NCI-H2196 treated with DMSO at 0.1 percent for 48 hours (cell line): Measurements from ENCODE around the gene ARHGAP24.

Experiments
- DNase-seq: peaks from one replicate; lab custom pipeline; 2025; ENCODE audit not compliant: unreplicated experiment; lab: John Stamatoyannopoulos, UW

The ARHGAP24 gene

DNA sequence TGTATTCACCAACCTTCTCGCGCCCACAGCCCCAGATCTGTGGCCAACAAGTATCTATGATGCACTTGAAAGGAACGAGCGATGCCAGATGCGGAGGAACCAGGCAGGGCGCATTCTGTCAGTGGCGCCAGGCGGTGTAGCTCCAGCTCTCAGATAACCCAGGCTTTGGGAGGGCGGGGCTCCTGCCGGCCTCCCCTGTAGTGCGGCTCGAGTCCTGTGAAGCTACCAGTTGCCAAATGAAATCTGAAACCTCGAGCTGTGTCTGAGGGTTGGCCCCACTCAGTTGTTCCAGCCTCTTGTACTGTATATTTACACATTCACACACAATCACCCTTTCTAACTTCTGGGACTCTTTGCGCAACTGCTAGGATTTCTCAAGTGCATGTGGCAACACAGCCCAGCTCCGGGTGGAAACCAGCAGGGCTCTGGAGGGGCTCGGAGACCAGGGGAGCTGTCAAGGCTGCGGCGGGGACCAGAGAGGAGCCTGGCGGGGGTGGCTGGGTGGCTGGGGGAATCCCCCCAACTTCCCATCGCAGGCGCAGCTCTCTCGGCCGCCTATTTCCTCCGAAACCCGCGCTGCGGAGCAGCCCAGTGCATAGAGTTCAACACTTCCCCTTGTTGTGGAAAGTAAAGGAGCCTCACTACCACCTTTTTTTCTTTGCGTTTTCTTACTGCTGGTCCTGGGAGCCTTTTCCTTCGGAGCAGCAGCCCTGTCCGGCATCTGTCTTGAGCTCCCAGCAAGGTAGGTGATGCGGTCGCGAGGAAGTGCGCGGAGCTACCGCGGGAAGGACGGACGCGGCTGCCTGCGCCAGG, at the start of gene ARHGAP24:
Gene ARHGAP24 (plus strand): TSS at position 333 of the 813 bp plus-strand sequence.
- DNase-seq: peak; percentile 74

DNA sequence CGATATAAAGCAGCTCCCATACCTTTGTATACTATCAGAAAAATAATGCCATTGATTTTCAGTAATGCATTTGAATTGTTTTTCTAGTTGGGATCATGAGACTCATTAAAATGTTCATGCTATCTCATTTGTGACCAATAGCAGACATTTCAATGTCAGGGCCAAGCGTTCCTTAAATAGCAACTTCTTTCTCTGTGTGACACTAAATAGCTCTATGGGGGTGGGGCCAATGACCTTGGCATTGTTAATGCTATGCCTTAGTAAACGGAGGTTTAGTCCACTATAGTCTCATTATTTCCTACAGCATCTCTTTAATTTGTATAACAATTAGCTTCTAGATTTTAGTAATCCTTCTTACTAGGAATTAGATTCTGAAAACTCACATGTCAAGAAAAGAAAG, 48.6 kb upstream of the ARHGAP24 start:
- no peak for DNase-seq

DNA sequence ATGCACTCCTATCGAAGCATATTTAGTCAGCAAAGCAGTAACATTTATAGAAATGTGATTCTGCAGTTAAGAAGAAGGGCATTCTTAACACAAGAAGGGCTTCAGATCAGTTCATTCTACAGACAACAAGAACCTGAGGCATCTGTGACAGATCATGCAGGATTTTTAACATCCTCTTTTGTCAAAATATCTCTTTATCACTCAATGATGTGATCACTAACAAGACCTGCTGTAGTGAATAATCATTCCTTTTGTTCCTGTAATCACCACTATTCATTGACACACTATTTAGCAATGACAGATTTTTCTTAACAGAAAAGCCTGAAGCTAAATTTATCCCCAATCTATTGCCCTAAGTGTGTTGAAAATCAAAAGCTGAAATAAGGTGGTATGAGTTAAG, 47.8 kb upstream of the ARHGAP24 start:
- no peak for DNase-seq

DNA sequence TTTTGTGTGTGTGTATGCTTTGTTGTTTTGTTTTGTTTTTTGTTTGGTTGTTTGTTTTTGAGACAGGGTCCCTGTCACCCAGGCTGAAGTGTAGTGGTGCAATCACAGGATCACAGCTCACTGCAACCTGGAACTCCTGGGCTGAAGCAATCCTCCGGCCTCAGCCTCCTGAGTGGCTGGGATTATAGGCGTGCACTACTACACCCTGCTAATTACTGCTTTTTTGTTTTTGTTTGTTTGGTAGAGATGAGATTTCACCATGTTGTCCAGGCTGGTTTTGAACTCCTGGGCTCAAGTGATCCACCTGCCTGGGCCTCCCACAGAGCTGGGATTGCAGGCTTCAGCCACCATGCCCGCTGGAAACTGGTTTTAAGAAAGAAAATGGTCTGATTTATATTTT, 44.7 kb upstream of the ARHGAP24 start:
- DNase-seq: no peak

DNA sequence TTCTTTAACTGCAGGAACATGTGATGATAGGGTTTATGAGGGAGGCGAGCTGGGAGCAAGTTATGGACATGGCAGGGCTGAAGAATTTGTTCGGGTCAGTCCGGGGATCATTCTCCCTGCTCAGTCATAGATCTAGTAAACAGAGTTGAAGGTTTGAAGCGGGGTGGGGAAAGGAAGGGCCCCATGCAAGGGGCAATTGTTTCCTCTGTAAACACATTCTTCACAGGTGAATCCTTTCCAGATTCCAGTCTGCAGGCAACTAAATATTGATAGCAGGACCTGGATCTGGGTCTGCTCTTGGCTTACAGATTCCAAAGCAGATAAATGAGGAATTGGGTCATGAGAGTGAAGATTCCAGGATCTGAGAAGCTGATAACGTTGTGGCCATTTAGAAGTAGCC, 44.3 kb upstream of the ARHGAP24 start:
- DNase-seq: no peak

DNA sequence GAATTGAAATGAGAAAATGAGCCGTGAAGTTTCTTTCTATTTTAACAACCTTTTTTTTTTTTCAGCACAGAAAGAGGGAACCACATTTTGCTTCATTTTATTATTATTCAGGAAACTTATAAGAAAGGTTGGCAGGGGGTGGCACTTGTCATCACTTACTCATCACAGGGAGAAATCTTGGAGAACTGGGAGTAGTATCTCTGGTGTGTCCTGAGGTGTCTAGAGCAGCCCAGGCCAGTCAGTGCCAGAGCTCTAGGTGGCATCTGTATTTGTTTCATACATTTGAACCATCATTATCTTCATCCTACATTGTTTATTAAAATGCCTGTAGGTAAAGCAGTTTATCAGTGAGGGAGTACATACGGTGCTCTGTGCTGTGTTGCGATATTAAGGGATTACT, 43.8 kb upstream of the ARHGAP24 start:
- DNase-seq: no peak

DNA sequence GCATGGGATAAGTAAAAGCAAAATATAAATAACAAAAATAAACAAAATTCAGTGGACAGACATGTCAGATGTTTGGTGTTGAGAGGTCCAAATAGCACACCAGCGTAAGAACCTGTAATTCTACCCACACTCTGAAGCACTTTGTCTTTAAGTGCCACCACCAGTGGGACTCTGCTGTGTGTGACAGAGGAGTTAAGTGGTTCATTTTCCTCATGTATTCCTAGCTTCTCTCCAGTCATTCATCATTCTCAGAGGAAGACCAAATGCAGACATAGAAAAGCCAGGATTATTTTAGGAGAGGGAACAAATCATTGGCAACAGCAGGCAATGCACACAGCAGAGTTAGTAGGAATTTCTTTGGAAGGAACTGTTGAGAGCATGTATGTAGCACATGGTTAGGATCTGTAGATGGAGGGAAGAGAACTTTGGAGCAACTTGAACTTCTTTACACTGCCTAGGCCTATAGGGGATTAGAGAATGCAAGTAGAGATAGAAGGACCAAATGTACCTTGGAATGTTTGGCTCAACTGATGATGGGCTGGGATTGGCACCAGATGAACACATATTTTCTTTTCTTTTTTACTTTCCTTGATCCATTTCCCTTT, 43.0 kb upstream of the ARHGAP24 start:
- no peak for DNase-seq

DNA sequence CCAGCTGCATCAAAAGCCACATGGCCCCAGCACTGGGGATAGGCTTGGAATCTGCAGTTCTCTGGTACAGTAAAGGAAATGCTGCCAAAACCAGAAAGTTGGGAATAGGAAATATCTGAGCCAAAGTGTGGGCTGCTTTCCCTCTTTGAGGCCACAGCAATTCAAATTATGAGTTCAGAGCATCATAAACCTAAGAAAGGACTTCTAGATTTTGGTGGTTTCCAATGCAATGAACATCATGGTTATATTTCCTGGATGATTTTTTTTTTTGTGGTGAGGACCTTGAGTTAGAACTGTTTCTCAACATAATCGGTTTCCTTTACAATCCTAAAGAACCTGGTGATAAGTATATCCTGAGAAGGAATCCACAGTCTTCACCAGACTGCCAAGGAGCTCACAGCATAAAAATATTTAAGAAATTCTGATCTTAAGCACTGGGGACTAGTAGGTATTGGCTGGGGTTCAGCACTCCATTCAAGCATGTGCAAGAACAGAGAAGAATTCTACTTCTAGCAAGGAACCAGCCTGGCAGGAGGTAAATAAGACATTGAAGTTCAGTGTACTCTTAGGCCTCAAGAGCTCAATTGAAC, 29.8 kb upstream of the ARHGAP24 start:
- no peak for DNase-seq

DNA sequence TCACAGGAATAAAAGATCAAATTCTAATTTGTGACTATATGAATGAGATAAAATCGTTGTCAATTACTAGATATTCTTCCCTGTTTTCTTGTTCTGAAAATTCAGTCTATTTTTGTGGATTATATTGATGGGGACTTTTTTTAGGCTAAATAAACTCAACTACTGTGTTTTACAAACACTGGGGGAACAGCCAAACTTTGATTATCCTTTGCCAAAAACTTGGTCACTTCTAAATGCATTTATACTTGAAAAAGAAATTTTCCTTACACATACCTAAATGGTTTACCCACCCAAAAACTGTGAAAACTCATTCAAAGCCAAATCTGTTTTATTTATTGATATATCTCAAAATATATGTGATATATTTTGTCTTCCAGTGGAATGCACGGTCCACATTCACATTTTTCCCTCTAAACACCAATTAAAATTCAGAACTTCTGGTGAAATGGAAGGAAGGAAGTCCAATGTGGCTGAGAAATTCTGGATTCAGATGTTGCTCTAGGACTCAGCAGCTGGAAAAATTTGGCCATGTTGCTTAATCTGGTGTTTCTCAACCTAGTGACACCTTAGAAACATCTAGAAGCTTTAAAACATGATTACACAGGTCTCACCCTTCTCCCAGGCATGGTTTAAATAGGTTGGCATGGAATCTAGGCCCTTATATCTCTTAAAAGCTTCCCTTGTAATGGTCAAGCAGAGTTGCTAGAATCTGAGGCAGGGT, 28.6 kb upstream of the ARHGAP24 start:
- no peak for DNase-seq

DNA sequence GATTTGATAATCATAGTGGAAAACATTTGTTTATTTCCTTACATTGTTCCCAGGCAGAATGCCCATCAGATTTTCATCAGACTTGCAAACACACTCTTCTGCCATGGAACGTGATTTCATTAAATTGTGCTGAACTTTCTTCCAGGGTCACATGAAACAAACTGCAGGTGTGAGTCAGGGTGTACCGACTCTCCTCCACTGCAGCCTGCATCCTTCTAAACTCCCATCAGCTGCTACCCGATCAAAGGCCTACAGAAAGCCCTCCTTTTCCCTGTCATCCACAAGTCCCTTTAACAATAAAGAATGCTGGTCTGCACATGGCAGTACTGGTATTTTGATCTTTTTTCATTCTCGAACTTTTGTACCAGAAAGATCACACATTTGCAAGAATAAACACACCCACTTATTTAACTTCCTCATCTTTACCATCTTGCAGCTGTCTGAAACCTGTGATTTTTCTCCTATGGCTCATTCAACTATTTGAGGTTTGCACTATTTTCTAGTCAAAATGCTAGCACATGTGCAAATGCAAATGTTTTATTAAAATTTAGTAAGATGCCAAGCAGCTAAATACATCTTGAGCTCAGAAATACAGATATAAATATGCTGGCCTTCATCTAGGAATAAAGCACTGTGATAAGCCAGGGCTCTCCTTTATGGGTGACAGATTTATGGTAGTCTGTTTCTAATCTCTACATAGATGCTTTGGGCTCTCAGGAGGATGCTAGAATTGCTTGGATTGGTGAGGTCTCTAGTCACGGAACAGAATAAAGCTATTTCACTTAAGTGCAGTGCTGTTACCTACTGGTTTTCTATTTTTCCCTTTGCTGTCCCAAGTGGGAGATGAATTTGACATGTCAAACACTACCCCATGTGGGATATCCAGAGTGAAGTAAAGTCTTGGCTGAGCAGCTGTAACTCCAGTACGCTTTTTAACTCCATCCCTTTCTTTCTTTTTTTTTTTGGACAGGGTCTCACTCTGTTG, 25.8 kb upstream of the ARHGAP24 start:
- no peak for DNase-seq

DNA sequence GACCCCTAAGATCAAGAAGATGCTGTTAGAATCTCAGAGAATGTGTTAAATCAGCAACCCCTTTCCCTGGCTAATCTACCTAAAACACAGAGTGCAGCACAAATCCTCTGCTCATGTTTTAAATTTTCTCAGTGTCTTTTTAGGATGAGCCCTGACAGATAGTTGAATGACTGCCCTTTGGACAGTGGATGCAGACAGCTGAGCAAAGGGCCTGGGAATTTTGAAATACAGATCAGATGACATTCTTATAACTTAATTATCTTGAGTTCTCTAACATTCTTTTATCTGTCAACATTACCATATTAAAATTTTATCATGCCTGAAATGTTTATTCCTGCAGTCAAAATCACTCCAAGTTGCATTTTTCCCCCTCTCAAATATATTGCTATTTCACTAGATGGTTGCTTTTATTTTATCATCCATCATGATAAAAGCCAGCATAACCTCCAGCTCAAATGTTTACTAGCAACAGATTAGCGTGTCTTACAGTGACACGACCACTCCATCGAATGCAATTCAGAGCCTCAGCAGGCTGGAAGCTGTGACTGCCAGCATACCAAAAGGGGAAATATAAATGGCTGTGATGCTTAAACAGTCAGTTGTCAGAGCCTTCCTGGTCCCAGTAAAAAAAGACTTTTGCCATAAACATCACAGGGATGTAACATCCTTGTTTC, 22.8 kb upstream of the ARHGAP24 start:
- no peak for DNase-seq

DNA sequence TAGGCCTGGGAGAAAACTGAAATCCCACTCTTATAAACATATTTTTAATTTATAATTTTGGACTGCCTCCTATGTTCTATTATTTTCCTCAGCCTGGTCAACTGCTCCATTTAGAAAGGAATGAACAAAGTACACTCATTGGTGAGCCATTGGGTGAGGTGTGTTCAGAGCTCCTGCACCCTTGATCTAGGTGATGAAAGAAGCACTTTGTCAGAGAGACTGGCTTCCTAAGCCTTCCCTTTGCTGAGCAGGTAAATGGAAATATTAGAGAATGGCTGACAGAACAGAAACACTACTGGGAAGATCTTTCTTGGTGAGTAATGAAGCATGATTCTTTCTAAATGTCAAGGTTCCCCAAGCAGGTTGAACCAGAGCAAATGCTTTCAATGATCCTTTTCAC, 19.0 kb upstream of the ARHGAP24 start:
- DNase-seq: no peak

DNA sequence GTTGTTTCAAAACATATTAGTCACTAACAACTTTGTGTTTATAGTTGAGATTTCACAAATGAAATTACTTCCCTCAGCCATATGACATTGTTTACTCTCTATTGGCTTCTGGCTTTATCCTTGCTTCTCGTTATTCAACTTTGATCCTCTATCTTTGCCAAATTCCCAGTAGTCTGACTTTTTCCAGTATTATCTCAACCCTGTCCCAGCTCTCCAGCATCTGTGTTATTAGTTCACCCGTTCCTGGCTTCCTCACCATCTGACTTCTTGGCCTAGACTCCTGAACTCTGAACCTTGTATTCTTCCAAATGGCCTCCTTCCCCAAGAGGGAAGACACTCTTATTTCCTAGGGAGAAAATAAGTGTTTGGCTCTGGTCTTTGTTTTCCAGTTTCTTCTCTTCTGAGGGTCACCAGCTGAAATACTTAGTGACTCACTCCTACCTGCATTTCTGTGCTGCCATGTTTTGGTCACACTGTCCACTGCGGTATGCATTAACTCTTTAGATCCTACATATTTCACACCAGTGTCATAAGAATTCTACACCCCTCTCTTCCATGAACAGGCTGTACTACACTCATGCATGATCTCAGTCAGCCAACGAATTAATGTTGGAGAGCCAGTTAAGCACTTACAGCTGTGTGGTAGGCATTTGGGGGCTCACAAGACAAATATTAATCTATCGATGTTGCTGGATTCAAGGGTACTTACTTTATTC, 17.0 kb upstream of the ARHGAP24 start:
- DNase-seq: no peak

DNA sequence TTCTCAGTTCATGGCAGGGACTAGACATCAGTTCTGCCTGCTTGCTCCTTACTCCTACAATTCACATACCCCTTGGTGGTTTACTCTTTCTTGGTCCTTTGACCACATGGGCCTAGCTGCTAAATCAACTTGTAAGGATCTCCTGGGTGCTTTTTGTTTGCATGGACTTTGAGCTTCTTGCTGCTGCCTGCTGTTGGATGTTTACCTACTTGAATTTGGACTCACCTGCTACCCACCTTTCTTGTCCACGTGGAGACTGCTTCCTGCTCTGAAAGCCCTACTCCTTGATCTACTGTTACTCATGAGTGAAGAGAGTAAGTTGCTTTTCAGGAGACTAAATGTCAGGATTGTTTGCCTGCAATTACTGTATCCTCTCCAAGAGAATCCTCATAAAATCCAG, 15.2 kb upstream of the ARHGAP24 start:
- DNase-seq: no peak

DNA sequence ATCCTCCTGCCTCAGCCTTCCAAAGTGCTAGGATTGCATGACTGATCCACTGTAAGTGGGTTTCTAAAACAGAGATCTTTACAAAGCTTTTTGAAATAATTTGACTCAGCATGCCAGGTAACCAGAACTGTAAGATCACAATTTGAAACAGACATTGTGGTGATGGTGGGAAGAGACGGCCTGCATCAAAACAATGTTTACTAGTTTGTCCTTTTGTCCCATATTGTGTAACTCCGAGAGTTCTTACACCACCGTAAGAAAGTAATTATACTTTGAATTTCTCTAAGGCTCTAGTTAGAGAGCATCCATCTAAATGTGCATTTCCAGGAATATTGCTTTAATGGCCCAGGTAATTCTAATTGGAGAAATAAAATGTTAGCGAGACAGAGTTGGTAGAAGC, 594 bp upstream of the ARHGAP24 start:
- DNase-seq: no peak

DNA sequence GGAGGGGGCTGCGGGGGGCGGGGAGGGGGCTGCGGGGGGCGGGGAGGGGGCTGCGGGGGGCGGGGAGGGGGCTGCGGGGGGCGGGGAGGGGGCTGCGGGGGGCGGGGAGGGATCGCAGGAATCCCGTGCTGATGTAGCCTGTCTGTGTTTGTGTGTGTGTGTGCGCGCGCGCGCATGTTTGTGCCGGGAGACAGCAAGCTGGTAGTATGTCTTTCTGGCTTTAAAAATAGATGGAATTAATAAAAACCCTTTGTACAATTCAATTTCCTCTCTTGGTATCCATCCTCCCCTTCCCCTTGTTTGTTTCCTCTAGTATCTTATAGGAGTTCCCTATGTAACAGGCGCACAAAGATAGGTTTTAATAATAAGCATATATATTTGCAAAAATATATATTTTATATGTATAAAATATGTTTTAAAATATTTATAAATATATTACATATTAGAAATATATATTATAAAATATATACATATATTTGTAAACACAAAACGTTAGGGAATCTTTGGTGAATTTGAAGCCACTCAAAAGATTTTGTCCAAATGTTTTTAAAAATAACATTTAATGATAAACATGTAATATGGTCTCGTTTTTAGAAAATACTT, 782 bp downstream of the ARHGAP24 start:
- DNase-seq: no peak

DNA sequence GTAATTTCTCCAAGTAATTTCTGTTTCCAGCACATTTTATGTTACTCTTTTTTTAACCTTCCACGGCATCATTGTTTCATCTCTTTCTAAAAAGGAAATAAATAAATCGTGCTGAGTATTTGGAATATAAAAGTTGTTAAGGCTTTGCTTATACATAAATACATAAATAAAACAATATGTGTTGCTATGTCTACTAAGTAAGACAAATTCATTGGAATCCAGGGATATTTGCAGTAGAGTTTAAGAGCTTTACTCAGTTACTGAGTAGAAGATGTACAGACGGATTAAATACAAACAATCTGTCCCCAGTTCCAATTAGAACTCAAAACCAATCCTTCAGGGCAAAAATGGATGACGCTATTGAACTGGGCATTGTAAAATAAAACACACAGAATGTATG, 1.4 kb downstream of the ARHGAP24 start:
- no peak for DNase-seq

DNA sequence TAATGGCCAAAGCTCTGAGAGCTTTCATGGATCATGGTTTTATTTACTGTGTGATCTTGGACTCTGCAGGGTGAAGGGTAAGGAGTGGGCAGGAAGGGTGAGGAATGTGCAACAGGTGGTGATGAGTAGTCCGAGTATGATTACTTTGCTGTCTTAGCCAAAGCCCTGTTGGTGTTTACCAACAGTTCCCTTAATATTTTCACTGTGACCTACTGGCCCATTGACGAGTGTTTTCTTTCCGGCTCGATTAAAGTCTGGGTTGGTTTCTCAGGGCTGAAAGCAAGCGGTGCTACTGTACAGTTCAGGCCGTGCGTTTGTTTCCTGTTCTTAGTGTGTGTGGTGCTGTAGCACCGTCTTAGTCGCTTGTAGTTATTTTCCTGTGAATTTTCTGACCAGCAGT, 2.6 kb downstream of the ARHGAP24 start:
- no peak for DNase-seq

DNA sequence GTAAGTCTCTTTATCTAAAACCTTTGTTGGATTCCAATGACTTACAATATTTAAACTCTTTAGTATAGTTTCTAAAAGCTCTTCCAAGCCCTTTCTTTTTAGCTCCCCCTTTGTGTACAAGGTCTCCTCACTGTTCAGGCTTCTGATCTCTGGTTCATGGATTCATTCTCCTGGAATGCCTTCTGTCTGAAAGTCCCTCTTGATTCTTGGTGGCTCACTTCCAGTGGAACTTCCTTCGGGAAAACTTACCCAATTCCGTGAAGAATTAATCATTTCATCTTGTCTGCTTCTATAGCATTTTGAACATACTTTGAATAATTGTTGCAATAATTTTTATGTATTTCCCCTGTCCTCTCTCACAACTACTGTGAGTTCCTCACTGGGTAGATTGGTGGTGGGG, 3.6 kb downstream of the ARHGAP24 start:
- DNase-seq: no peak
